AG04450 (cell line): Measurements from ENCODE around the gene LIG3. TPM values are rescaled to one million over a fixed set of nuclear protein-coding genes. Genes with fewer than 3 reads are reported as not detected.

ENCODE experiments used
- CTCF ChIA-PET: fragments of 300-600, 350-600 bp; formaldehyde crosslinking; extraction: SDS; loops from one replicate; lab custom pipeline; 2022; ENCODE audit warnings: antibody characterized with exemption, inconsistent platforms; lab: Charles Lee
- POLR2A ChIA-PET: fragments of 350-600 bp; formaldehyde crosslinking; extraction: SDS; loops from one replicate; lab custom pipeline; 2021; ENCODE audit warnings: antibody characterized with exemption, inconsistent platforms; lab: Yijun Ruan, JAX
- DNase-seq: peaks from one replicate; pipeline ENCODE4 v3.0.0-alpha.2; 2011; ENCODE audit warnings: low read depth, low spot score
- H3K27ac ChIP-seq: one replicate; pipeline ENCODE4 v1.5.1; 2012; ENCODE audit warnings: low read depth, low read length, control low read depth
- H3K27me3 ChIP-seq: one replicate; pipeline ENCODE4 v1.6.0; 2012; ENCODE audit warnings: low read length; ENCODE audit not compliant: control insufficient read depth, insufficient read depth
- H3K4me3 ChIP-seq: 2 replicates; pipeline ENCODE4 v1.5.1; 2011; ENCODE audit warnings: mild to moderate bottlenecking, low read depth, low read length, control low read depth
- H3K9me3 ChIP-seq: 2 replicates; pipeline ENCODE4 v1.5.1; 2012; ENCODE audit warnings: low read length; ENCODE audit not compliant: control insufficient read depth, insufficient read depth
- polyA plus RNA-seq: library from polyadenylated mRNA; depleted of rRNA; stranded (reverse); fragments of >200 nt; gene quantifications from 2 replicates; pipeline ENCODE4 v1.2.3, GENCODE V29; 2011
- TF ChIP-seq, protein P1 (sequence below): IDR thresholded peaks from 2 replicates; pipeline ENCODE4 v1.5.1; 2011; ENCODE audit warnings: low read depth, low read length, control low read depth, inconsistent platforms

The LIG3 gene
- polyA plus RNA-seq, 1 experiment = 34.2 TPM

DNA sequence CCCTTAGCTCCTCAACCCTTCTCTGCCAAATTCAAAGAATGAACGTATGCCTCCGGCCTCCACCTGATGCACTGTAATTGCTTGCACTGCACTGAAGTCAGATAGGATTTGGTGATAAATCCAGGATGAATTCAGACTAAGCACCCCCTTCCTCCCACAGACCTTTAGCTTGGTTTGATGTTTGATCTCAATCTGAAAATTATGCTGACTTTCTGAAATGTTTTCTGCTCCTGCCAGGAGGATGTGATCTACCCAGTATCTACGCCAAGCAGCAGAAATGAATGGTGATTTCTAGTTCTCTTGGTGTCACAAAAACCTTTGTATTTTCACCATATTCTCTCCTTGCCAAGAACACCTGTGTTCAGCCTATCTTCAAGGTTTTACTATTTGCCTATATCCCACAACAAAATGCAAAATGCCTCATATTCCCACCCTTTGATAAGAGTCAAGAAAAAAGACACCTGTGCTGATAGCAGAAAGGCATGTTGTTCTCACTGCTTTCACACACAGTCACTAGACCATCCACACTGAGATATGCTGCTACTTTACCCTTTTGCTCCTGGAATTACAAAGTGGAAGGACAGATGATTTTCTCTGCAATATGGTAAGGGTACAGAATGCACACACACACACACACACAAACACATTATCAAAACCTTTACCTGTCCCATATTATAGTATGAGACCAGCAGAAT, 68.5 kb downstream of the LIG3 start:
- TF ChIP-seq, protein P1, sequence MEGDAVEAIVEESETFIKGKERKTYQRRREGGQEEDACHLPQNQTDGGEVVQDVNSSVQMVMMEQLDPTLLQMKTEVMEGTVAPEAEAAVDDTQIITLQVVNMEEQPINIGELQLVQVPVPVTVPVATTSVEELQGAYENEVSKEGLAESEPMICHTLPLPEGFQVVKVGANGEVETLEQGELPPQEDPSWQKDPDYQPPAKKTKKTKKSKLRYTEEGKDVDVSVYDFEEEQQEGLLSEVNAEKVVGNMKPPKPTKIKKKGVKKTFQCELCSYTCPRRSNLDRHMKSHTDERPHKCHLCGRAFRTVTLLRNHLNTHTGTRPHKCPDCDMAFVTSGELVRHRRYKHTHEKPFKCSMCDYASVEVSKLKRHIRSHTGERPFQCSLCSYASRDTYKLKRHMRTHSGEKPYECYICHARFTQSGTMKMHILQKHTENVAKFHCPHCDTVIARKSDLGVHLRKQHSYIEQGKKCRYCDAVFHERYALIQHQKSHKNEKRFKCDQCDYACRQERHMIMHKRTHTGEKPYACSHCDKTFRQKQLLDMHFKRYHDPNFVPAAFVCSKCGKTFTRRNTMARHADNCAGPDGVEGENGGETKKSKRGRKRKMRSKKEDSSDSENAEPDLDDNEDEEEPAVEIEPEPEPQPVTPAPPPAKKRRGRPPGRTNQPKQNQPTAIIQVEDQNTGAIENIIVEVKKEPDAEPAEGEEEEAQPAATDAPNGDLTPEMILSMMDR = no peak
- H3K27me3 ChIP-seq = no peaks in the 10 kb centered on the region
- DNase-seq = no peak
- CTCF ChIA-PET = no interaction called here
- POLR2A ChIA-PET = no interaction called here
- H3K9me3 ChIP-seq = no peaks in the 10 kb centered on the region
- no peak overlapping the region for H3K4me3 ChIP-seq
- H3K27ac ChIP-seq = no peak overlapping the region

DNA sequence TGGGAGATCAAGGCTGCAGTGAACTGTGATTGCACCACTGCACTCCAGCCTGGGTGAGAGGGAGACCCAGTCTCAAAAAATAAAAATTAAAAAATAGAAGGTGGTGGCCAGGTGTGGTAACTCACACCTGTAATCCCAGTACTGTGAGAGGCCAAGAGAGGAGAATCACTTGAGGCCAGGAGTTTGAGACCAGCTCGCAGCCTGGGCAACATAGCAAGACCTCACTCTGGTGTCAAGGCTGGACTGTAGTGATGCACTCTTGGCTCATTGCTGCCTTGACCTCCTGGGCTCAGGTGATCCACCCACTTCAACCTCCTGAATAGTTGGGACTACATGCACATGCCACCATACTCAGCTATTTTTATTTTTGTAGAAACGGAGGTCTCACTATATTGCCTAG, 69.9 kb downstream of the LIG3 start:
- POLR2A ChIA-PET = no interaction called here

DNA sequence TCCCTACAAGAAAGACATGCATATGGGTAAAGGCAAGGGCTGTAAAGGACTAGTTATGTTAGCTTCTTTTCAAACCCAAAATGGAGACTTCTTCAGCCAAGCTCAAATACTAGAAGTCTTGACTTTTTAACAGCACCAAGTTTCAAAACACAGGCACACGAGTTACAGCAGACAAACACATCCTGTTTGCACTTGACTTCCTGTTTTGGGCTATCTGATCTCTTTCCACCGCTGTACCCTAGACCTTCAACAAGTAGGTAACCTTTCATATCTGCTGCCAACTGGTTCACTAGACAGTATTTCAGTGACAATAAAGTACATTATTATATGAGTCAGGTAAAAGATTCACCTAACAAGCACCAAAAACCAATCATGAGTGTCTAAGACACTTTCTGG, 70.9 kb downstream of the LIG3 start:
- ChIA-PET CTCF (interaction anchor here (0.6 to 1.0 kb wide), 2 partner anchors 13 to 33 kb away, joined by 3 to 5 read pairs; no protein-coding TSS in a partner anchor), POLR2A (no interaction called here)
- Histone ChIP-seq H3K27me3 (no peaks in the 10 kb centered on the region), H3K4me3 (no peak overlapping the region), H3K27ac (no peak overlapping the region), H3K9me3 (no peaks in the 10 kb centered on the region)
- TF ChIP-seq, protein P1 = no peak
- DNase-seq = no peak

More for the DNA sequence above, 69.9 kb downstream of the LIG3 start:
- H3K9me3 ChIP-seq = no peaks in the 10 kb centered on the region
- no peak overlapping the region for H3K27ac ChIP-seq
- H3K4me3 ChIP-seq = no peak overlapping the region
- CTCF ChIA-PET = no interaction called here
- H3K27me3 ChIP-seq = no peaks in the 10 kb centered on the region
- DNase-seq = no peak
- TF ChIP-seq, protein P1 = no peak

DNA sequence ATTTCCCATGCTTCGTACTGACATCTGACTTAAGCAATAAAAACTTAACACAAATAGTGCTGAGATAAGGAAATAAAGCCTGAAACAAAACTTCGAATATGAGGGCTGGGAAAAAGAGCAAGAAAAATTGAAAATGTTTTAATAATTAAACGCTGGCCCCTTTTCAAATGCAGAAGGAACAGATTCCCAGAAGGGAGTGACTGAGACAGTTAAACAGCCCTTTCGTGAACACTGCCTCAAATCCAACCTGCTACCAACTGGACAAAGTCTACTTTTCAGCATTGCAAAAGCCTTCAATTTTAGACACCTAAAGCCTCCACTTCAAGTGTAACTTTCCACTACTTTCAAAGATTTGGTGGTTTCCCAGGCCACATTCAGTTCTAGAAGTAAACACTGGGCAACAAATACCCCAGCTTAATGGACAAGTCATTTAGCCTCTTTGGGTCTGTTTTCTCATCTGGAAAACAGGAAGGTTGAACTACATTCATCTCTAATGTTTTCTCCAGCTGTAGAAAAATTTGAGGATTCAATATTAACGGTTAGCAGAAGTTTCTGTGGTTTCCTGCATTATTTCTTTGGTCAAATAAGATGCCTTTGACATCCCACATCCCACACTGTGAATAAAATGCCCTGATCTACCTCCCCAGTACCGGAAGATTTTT, 71.4 kb downstream of the LIG3 start:
- ChIA-PET POLR2A (no interaction called here), CTCF (interaction anchor here (0.6 to 1.0 kb wide), 2 partner anchors 12 to 33 kb away, joined by 3 to 5 read pairs; no protein-coding TSS in a partner anchor)
- H3K9me3 ChIP-seq = no peaks in the 10 kb centered on the region
- TF ChIP-seq, protein P1 = no peak
- peak overlapping the region; percentile 32 for H3K27ac ChIP-seq
- no peaks in the 10 kb centered on the region for H3K27me3 ChIP-seq
- no peak for DNase-seq
- H3K4me3 ChIP-seq = no peak overlapping the region

DNA sequence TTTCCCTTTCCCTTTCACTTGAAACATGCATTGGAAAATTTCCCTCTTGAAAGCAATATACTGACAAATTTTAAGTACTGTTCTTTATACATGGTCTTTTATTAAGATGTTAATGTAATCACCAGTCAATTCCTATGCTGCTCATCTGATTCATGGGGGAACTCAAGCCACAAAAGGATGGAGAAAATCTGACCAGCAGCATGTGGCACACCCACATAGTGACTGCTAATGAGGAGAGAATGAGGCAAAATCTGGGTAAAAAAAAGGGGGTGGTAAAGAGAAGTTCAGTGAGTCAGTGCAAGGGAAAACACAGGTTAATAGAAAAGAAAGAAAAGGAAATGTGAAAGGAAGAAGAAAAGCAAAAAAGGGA, 71.9 kb downstream of the LIG3 start:
- TF ChIP-seq, protein P1 = no peak
- ChIA-PET CTCF (no interaction called here), POLR2A (no interaction called here)
- Histone ChIP-seq H3K27me3 (no peaks in the 10 kb centered on the region), H3K9me3 (no peaks in the 10 kb centered on the region), H3K27ac (no peak overlapping the region), H3K4me3 (no peak overlapping the region)
- peak; percentile 24 for DNase-seq
